ENCODE data around the gene BARX2.

DNA sequence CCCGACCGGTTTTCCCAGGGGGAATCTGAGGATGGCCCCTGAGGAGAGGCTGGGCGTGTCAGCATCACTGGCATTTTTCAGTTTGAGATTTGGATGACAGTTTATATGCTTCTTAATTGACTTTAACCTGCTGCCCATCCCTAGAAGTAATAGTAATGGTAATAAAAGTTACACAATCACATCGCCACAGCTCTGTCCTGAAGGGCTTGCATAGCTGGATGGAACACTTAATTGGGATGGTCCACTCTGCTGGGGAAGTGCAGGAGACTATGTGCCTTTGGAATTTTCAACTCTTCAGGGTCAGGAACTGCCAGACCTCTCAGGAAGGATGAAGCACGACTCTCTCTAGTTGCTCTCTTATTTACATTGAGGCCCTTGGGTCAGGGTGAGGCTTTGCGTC is 16.2 kb downstream of the BARX2 start:
- TF ChIP-seq POLR2AphosphoS5 (IDR thresholded peaks at IDR 0.05), result no peak
- TF ChIP-seq, protein P1, sequence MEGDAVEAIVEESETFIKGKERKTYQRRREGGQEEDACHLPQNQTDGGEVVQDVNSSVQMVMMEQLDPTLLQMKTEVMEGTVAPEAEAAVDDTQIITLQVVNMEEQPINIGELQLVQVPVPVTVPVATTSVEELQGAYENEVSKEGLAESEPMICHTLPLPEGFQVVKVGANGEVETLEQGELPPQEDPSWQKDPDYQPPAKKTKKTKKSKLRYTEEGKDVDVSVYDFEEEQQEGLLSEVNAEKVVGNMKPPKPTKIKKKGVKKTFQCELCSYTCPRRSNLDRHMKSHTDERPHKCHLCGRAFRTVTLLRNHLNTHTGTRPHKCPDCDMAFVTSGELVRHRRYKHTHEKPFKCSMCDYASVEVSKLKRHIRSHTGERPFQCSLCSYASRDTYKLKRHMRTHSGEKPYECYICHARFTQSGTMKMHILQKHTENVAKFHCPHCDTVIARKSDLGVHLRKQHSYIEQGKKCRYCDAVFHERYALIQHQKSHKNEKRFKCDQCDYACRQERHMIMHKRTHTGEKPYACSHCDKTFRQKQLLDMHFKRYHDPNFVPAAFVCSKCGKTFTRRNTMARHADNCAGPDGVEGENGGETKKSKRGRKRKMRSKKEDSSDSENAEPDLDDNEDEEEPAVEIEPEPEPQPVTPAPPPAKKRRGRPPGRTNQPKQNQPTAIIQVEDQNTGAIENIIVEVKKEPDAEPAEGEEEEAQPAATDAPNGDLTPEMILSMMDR (IDR thresholded peaks at IDR 0.05), result no peak

All from esophagus muscularis mucosa (tissue), 3 donors.